ENCODE results near the gene ZKSCAN5.
A peak's percentile ranks its signal among the peaks of the same experiment; 100 is the strongest.
"Not testable (repeated sequence)": the region's sequence is repeated elsewhere in the genome, so short reads cannot be mapped to it uniquely, and the experiment has no call there.

ZKSCAN5 gene

GRCh38 chr7:99540542-99540941, 36.1 kb downstream of the ZKSCAN5 start:
- TF ChIP-seq, protein P1, sequence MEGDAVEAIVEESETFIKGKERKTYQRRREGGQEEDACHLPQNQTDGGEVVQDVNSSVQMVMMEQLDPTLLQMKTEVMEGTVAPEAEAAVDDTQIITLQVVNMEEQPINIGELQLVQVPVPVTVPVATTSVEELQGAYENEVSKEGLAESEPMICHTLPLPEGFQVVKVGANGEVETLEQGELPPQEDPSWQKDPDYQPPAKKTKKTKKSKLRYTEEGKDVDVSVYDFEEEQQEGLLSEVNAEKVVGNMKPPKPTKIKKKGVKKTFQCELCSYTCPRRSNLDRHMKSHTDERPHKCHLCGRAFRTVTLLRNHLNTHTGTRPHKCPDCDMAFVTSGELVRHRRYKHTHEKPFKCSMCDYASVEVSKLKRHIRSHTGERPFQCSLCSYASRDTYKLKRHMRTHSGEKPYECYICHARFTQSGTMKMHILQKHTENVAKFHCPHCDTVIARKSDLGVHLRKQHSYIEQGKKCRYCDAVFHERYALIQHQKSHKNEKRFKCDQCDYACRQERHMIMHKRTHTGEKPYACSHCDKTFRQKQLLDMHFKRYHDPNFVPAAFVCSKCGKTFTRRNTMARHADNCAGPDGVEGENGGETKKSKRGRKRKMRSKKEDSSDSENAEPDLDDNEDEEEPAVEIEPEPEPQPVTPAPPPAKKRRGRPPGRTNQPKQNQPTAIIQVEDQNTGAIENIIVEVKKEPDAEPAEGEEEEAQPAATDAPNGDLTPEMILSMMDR (conservative IDR thresholded peaks at IDR 0.05; ENCODE audit: low read length), result no peak
- no peak for DNase-seq (ENCODE audit: low read depth)
- no peak overlapping the region for H3K4me3 ChIP-seq (ENCODE audit: low read length)

DNA sequence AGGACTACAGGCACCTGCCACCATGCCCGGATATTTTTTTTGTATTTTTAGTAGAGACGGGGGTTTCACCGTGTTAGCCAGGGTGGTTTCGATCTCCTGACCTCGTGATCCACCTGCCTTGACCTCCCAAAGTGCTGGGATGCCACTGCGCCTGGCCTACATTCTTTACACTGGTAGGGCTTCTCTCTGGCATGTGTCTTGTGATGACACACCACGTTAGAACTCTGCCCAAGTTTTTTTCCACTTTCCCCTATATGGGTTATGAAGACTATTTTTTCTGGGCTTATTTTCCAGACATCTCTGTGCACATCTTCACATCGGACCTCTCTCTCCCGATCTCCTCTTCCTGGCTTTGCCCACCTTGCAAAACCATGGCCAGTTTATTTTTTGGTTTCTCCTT, 36.8 kb downstream of the ZKSCAN5 start:
- no peak for DNase-seq (ENCODE audit: low read depth)
- TF ChIP-seq, protein P1 (conservative IDR thresholded peaks at IDR 0.05; ENCODE audit: low read length), result no peak
- no peak overlapping the region for H3K4me3 ChIP-seq (ENCODE audit: low read length)

DNA sequence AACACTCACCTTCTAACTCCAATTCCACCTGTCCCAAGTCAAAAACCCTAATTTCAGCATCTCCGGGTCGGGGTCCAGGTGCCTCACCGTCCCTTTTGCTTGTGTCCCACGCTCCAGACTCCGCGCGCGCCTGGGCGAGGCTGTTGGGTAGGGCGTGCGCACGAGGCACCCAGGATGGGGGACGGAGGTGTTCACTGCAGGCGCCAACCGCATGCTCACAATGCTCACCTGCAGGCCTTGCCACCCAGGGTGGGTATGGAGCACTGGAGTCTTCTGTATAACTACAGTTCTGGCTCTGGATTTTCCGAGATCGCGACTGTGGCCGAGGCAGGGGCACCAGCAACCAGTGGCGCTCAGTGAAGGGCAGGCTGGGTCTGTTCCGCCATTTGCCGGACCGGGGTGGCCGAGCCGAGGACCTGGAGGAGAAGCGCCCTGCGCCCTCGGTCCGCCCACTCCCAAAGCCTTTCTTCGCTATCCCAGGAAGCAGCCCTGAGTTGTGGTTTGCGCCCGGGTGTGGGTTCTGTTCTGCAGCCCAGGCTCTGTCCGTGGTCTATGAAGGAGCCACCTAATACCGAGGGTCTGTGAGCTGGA, 38.7 kb downstream of the ZKSCAN5 start:
- TF ChIP-seq, protein P1 (conservative IDR thresholded peaks at IDR 0.05; ENCODE audit: low read length), result no peak
- DNase-seq (ENCODE audit: low read depth), result no peak
- H3K4me3 ChIP-seq (ENCODE audit: low read length), result no peak overlapping the region

- no peak overlapping the region for H3K4me3 ChIP-seq (ENCODE audit: low read length)
- TF ChIP-seq, protein P1 (conservative IDR thresholded peaks at IDR 0.05; ENCODE audit: low read length), result no peak
- no peak for DNase-seq (ENCODE audit: low read depth)
Observed at GRCh38 chr7:99543916-99544315, 39.5 kb downstream of the ZKSCAN5 start.

- DNase-seq (ENCODE audit: low read depth); H3K4me3 ChIP-seq (ENCODE audit: low read length): not testable (repeated sequence)
Observed at GRCh38 chr7:99545308-99545707, 40.8 kb downstream of the ZKSCAN5 start.

DNA sequence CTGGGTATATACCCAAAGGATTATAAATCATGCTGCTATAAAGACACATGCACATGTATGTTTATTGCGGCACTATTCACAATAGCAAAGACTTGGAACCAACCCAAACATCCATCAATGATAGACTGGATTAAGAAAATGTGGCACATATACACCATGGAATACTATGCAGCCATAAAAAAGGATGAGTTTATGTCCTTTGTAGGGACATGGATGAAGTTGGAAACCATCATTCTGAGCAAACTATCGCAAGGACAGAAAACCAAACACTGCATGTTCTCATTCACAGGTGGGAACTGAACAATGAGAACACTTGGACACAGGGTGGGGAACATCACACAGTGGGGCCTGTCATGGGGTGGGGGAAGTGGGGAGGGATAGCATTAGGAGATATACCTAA, 45.1 kb downstream of the ZKSCAN5 start:
- H3K4me3 ChIP-seq (ENCODE audit: low read length); DNase-seq (ENCODE audit: low read depth): not testable (repeated sequence)

- peak overlapping the region; percentile 98 for H3K4me3 ChIP-seq (ENCODE audit: low read length)
- TF ChIP-seq, protein P1 (conservative IDR thresholded peaks at IDR 0.05; ENCODE audit: low read length), result no peak
- no peak for DNase-seq (ENCODE audit: low read depth)
Observed at GRCh38 chr7:99551334-99551733, 46.9 kb downstream of the ZKSCAN5 start.

GRCh38 chr7:99551767-99552463, 47.5 kb downstream of the ZKSCAN5 start, which contains the start of gene FAM200A:
FAM200A (minus strand) TSS chr7:99552114; CDS start chr7:99548407, 3,707 bp downstream.
- DNase-seq (ENCODE audit: low read depth), result peak; percentile 93
- TF ChIP-seq, protein P1 (conservative IDR thresholded peaks at IDR 0.05; ENCODE audit: low read length), result no peak

More at GRCh38 chr7:99551767-99552463, 47.5 kb downstream of the ZKSCAN5 start, which contains the start of gene FAM200A:
- peak within 1 kb of the TSS; percentile 98 for H3K4me3 ChIP-seq (ENCODE audit: low read length)

All from AG10803 (cell line).